Loucy (cell line): Measurements from ENCODE around the gene TRPV4.

ENCODE experiments used
- H2AFZ ChIP-seq: fragments of 200-600 bp; sonication (generic); 2 replicates; pipeline ENCODE4 v1.6.0; 2016; ENCODE audit warnings: antibody characterized with exemption, mild to moderate bottlenecking, low read length, moderate library complexity
- H3F3A ChIP-seq: fragments of 200-600 bp; 2 replicates; pipeline ENCODE4 v1.6.0; 2016; ENCODE audit warnings: antibody characterized with exemption, low read depth, mild to moderate bottlenecking
- H3K27me3 ChIP-seq: fragments of 200-600 bp; sonication (generic); 2 replicates; pipeline ENCODE4 v1.6.1; 2014; ENCODE audit warnings: low read length, mild to moderate bottlenecking; ENCODE audit not compliant: insufficient read depth, poor library complexity, severe bottlenecking
- H3K36me3 ChIP-seq: fragments of 200-600 bp; sonication (generic); 2 replicates; pipeline ENCODE4 v1.6.1; 2016; ENCODE audit warnings: low read length; ENCODE audit not compliant: insufficient read depth
- H3K4me1 ChIP-seq: fragments of 200-600 bp; sonication (generic); 2 replicates; pipeline ENCODE4 v1.5.1; 2014; ENCODE audit warnings: low read length, mild to moderate bottlenecking; ENCODE audit not compliant: insufficient read depth, poor library complexity, severe bottlenecking
- H3K4me2 ChIP-seq: fragments of 200-600 bp; sonication (generic); 2 replicates; pipeline ENCODE4 v1.6.0; 2014; ENCODE audit warnings: antibody characterized with exemption, low read length, low read depth, mild to moderate bottlenecking; ENCODE audit not compliant: poor library complexity, severe bottlenecking
- H3K4me3 ChIP-seq: fragments of 200-600 bp; sonication (generic); 2 replicates; pipeline ENCODE4 v1.5.1; 2014; ENCODE audit warnings: low read length, mild to moderate bottlenecking, mixed read lengths; ENCODE audit not compliant: poor library complexity, severe bottlenecking
- H3K79me2 ChIP-seq: fragments of 200-600 bp; sonication (generic); 2 replicates; pipeline ENCODE4 v1.6.1; 2014; ENCODE audit warnings: low read length; ENCODE audit not compliant: insufficient read depth
- H3K9ac ChIP-seq: fragments of 200-600 bp; sonication (generic); 2 replicates; pipeline ENCODE4 v1.6.0; 2014; ENCODE audit warnings: mild to moderate bottlenecking, low read depth, low read length, moderate library complexity; ENCODE audit not compliant: poor library complexity, severe bottlenecking
- H3K9me2 ChIP-seq: fragments of 200-600 bp; sonication (generic); replicated peaks from 2 replicates; pipeline ENCODE4 v1.6.1; 2016; ENCODE audit warnings: low read depth, low read length, mixed read lengths
- H3K9me3 ChIP-seq: fragments of 200-600 bp; sonication (generic); 2 replicates; pipeline ENCODE4 v1.6.1; 2014; ENCODE audit warnings: mild to moderate bottlenecking, antibody characterized with exemption, low read length, low read depth; ENCODE audit not compliant: insufficient read depth
- H4K20me1 ChIP-seq: fragments of 200-600 bp; sonication (generic); 2 replicates; pipeline ENCODE4 v1.6.0; 2014; ENCODE audit warnings: antibody characterized with exemption, low read length, mild to moderate bottlenecking; ENCODE audit not compliant: insufficient read depth, poor library complexity, severe bottlenecking
- CTCF ChIP-seq: fragments of 200-600 bp; sonication (generic); conservative IDR thresholded peaks from 2 replicates; pipeline ENCODE4 v1.5.1; 2014; ENCODE audit warnings: mild to moderate bottlenecking, antibody characterized with exemption, low read length
- EZH2phosphoT487 ChIP-seq: fragments of 200-600 bp; IDR thresholded peaks from 2 replicates; pipeline ENCODE4 v1.6.1; 2018; ENCODE audit warnings: antibody characterized with exemption, mild to moderate bottlenecking, moderate library complexity, borderline replicate concordance

TRPV4 gene

GRCh38 chr12:109763201-109763841 is 69.9 kb downstream of the TRPV4 start:
- TF ChIP-seq CTCF: no peak
- no peak for TF ChIP-seq EZH2phosphoT487
- H4K20me1 ChIP-seq: no peaks in the 10 kb centered on the region
- no peak overlapping the region for H3K4me2 ChIP-seq
- H3K9ac ChIP-seq: no peak overlapping the region
- no peak overlapping the region for H3K4me3 ChIP-seq
- no peaks in the 10 kb centered on the region for H3F3A ChIP-seq
- no peaks in the 10 kb centered on the region for H3K4me1 ChIP-seq
- no peaks in the 10 kb centered on the region for H3K79me2 ChIP-seq
- H3K27me3 ChIP-seq: no peaks in the 10 kb centered on the region
- H2AFZ ChIP-seq: no peak overlapping the region
- H3K9me3 ChIP-seq: no peaks in the 10 kb centered on the region
- H3K9me2 ChIP-seq: no peaks in the 10 kb centered on the region
- H3K36me3 ChIP-seq: no peaks in the 10 kb centered on the region

- TF ChIP-seq CTCF (no peak), EZH2phosphoT487 (no peak)
- H2AFZ ChIP-seq: no peak overlapping the region
Observed at GRCh38 chr12:109762673-109763191, 70.5 kb downstream of the TRPV4 start.

GRCh38 chr12:109762071-109762672 is 71.0 kb downstream of the TRPV4 start:
- no peaks in the 10 kb centered on the region for H3K27me3 ChIP-seq
- no peaks in the 10 kb centered on the region for H3K9me2 ChIP-seq
- no peak overlapping the region for H2AFZ ChIP-seq
- H4K20me1 ChIP-seq: no peaks in the 10 kb centered on the region
- H3K4me1 ChIP-seq: no peaks in the 10 kb centered on the region
- H3K9ac ChIP-seq: no peak overlapping the region
- H3F3A ChIP-seq: no peaks in the 10 kb centered on the region
- no peak overlapping the region for H3K4me3 ChIP-seq
- H3K79me2 ChIP-seq: no peaks in the 10 kb centered on the region
- no peak for TF ChIP-seq EZH2phosphoT487
- no peak for TF ChIP-seq CTCF
- no peak overlapping the region for H3K4me2 ChIP-seq
- no peaks in the 10 kb centered on the region for H3K9me3 ChIP-seq
- no peaks in the 10 kb centered on the region for H3K36me3 ChIP-seq

More at GRCh38 chr12:109762673-109763191, 70.5 kb downstream of the TRPV4 start:
- no peaks in the 10 kb centered on the region for H3K36me3 ChIP-seq
- no peaks in the 10 kb centered on the region for H3K4me1 ChIP-seq
- no peak overlapping the region for H3K4me3 ChIP-seq
- no peaks in the 10 kb centered on the region for H3K27me3 ChIP-seq
- H3K4me2 ChIP-seq: no peak overlapping the region
- H3F3A ChIP-seq: no peaks in the 10 kb centered on the region
- no peak overlapping the region for H3K9ac ChIP-seq
- H3K9me3 ChIP-seq: no peaks in the 10 kb centered on the region
- no peaks in the 10 kb centered on the region for H3K9me2 ChIP-seq
- no peaks in the 10 kb centered on the region for H4K20me1 ChIP-seq
- no peaks in the 10 kb centered on the region for H3K79me2 ChIP-seq
